ENCODE results near the gene ALLC.

DNA sequence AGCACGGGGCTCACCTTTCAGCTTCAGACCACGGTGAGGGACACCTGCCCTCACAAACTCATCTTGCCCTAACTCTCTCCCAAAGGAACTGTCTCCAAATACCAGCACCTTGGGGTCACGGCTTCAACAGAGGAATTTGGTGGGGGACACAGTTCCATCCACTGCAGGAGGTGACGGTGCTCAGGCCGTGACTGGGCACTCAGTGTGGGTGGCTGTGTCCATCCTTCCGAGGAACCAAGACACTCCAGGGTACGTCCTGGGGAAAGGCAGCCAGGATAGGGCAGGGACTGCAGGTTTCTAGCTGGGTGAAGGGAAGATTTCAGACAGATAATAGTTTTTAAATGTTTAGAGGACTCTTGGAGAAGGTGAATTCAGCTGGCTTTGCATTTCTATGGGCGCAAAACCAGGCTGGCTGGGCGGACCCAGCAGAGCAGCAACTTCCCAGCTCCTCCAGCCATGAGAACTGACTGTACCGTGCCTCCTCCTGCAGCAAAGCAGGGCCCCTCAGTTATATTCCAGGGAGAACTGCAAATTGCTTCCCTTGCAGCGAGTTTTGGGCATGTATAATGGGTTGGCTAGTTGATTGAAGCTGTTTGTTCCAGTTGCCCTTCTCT is 23.9 kb upstream of the ALLC start:
- TF ChIP-seq, protein P1, sequence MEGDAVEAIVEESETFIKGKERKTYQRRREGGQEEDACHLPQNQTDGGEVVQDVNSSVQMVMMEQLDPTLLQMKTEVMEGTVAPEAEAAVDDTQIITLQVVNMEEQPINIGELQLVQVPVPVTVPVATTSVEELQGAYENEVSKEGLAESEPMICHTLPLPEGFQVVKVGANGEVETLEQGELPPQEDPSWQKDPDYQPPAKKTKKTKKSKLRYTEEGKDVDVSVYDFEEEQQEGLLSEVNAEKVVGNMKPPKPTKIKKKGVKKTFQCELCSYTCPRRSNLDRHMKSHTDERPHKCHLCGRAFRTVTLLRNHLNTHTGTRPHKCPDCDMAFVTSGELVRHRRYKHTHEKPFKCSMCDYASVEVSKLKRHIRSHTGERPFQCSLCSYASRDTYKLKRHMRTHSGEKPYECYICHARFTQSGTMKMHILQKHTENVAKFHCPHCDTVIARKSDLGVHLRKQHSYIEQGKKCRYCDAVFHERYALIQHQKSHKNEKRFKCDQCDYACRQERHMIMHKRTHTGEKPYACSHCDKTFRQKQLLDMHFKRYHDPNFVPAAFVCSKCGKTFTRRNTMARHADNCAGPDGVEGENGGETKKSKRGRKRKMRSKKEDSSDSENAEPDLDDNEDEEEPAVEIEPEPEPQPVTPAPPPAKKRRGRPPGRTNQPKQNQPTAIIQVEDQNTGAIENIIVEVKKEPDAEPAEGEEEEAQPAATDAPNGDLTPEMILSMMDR (IDR thresholded peaks at IDR 0.05; ENCODE audit: insufficient read depth, low read length, poor library complexity, severe bottlenecking) = no peak
- no peak for TF ChIP-seq EZH2phosphoT487 (conservative IDR thresholded peaks at IDR 0.05; ENCODE audit: low read length)
